ENCODE measurements around the gene LRRC8D. TPM values are rescaled to one million over a fixed set of nuclear protein-coding genes. Genes with fewer than 3 reads are reported as not detected.

LRRC8D gene
- total RNA-seq, 4 donors from 2014 or later, result 8.7 to 19.1 (median 10.9) TPM

DNA sequence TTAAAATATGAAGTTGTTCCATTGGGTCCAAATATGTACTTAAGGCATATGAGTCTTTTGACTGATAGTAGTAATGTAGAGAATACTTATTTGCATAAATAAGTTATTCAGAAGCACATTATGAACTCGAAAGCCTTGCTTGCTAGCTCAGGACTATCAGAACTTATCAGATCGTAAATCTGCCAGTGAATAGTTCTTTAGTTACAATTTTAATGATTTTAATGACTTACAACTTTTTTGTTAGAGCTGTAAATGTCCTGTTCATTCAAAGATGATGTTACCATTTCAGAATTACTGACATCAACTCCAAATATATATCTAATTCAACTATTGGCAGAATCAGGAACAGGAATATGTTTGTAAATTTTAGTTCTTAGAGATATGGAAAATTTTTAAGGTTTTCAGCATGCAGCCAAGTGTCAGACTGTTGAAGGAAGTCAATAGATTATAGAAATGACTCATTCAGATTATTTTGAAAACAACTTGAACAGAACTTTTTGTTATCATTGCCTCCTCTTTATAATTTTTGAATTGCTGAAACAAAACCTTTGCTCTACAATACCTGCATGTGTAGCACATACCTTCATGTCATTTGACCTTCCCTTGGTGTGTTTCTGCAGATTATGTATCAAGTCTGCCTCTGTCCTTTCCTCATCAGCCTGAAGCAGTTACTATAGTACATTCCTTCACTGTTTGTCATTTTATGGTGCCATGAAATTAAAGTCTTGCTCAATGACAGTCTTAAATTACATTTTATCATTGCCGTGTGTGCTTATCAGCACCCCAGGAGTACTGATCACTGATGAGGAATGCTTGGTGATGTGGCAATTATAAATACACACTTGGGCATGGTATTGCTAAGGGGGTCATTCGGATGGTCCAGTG, 44.9 kb downstream of the LRRC8D start:
- no peak overlapping the region for H3K27ac ChIP-seq
- H3K36me3 ChIP-seq, result peaks cover 0 to 21% (median 0%) of the 10 kb centered on the region in 3 donors
- peaks cover 0 to 11% (median 2%) of the 10 kb centered on the region in 3 donors for H3K4me1 ChIP-seq
- TF ChIP-seq, protein P1, sequence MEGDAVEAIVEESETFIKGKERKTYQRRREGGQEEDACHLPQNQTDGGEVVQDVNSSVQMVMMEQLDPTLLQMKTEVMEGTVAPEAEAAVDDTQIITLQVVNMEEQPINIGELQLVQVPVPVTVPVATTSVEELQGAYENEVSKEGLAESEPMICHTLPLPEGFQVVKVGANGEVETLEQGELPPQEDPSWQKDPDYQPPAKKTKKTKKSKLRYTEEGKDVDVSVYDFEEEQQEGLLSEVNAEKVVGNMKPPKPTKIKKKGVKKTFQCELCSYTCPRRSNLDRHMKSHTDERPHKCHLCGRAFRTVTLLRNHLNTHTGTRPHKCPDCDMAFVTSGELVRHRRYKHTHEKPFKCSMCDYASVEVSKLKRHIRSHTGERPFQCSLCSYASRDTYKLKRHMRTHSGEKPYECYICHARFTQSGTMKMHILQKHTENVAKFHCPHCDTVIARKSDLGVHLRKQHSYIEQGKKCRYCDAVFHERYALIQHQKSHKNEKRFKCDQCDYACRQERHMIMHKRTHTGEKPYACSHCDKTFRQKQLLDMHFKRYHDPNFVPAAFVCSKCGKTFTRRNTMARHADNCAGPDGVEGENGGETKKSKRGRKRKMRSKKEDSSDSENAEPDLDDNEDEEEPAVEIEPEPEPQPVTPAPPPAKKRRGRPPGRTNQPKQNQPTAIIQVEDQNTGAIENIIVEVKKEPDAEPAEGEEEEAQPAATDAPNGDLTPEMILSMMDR (IDR thresholded peaks at IDR 0.05), result no peak
- TF ChIP-seq POLR2A (IDR thresholded peaks at IDR 0.05), result no peak
- no peak for DNase-seq
- no peak overlapping the region for H3K4me3 ChIP-seq
- no peaks in the 10 kb centered on the region for H3K9me3 ChIP-seq
- intact Hi-C loops (cut with DNase I), result no loop called here
- WGBS, 2 donors, result 64 to 79% methylated on average over 4 of the region's 4 CpGs
- no peaks in the 10 kb centered on the region for H3K27me3 ChIP-seq

GRCh38 chr1:89866568-89866967, 45.7 kb downstream of the LRRC8D start:
- no peaks in the 10 kb centered on the region for H3K27me3 ChIP-seq
- H3K4me1 ChIP-seq, result peaks cover 0 to 11% (median 2%) of the 10 kb centered on the region in 3 donors
- no peaks in the 10 kb centered on the region for H3K9me3 ChIP-seq
- H3K27ac ChIP-seq, result no peak overlapping the region
- no peak overlapping the region for H3K4me3 ChIP-seq
- no peak for TF ChIP-seq POLR2A (IDR thresholded peaks at IDR 0.05)
- TF ChIP-seq, protein P1 (IDR thresholded peaks at IDR 0.05), result no peak
- intact Hi-C loops (cut with DNase I), result no loop called here
- 93% methylated on average over 7 of the region's 7 CpGs for WGBS, 2 donors
- H3K36me3 ChIP-seq, result peaks cover 0 to 21% (median 0%) of the 10 kb centered on the region in 3 donors
- no peak for DNase-seq

- WGBS, 2 donors, result 78 to 91% methylated on average over 3 of the region's 3 CpGs
- Histone ChIP-seq H3K4me1 (peaks cover 0 to 5% (median under 1%) of the 10 kb centered on the region in 3 donors), H3K36me3 (peaks cover 0 to 21% (median 0%) of the 10 kb centered on the region in 3 donors), H3K27me3 (no peaks in the 10 kb centered on the region), H3K4me3 (no peak overlapping the region), H3K9me3 (no peaks in the 10 kb centered on the region), H3K27ac (no peak overlapping the region)
- intact Hi-C loops (cut with DNase I), result no loop called here
- no peak for DNase-seq
- TF ChIP-seq POLR2A (IDR thresholded peaks at IDR 0.05), result no peak
- TF ChIP-seq, protein P1 (IDR thresholded peaks at IDR 0.05), result no peak
Measured at GRCh38 chr1:89870998-89871397, 50.2 kb downstream of the LRRC8D start.

- WGBS, 2 donors, result 93 to 95% methylated on average over 9 of the region's 9 CpGs
- Histone ChIP-seq H3K9me3 (no peaks in the 10 kb centered on the region), H3K4me1 (no peaks in the 10 kb centered on the region), H3K4me3 (no peak overlapping the region), H3K27ac (no peak overlapping the region), H3K36me3 (peaks cover 0 to 21% (median 0%) of the 10 kb centered on the region in 3 donors), H3K27me3 (no peaks in the 10 kb centered on the region)
- TF ChIP-seq POLR2A (IDR thresholded peaks at IDR 0.05), result no peak
- TF ChIP-seq, protein P1 (IDR thresholded peaks at IDR 0.05), result no peak
- no peak for DNase-seq
- intact Hi-C loops (cut with DNase I), result no loop called here
Measured at GRCh38 chr1:89871768-89872473, 51.1 kb downstream of the LRRC8D start.

DNA sequence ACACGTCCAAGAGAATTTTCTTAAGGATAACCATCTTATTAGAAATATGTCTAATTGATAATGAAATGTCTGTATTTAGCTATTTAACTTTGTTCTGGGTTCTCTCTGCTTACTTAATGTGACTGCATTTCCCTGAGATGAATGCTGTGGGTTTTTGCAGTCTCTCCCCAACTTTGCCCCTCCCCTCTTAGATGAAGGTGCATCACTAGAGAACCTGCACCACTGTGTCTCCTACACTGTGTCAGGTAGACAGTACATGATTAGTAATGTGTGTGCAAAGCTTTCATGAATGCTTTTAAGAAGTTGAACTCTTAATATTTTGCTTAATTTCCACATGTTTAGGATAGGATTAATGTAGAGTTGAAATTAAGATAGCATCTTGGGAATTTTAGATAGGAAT, 51.7 kb downstream of the LRRC8D start:
- WGBS, 2 donors, result 25 to 91% methylated on average over 1 of the region's 1 CpG
- Histone ChIP-seq H3K36me3 (peaks cover 0 to 21% (median 0%) of the 10 kb centered on the region in 3 donors), H3K9me3 (no peaks in the 10 kb centered on the region), H3K27ac (no peak overlapping the region), H3K27me3 (no peaks in the 10 kb centered on the region), H3K4me1 (no peaks in the 10 kb centered on the region), H3K4me3 (no peak overlapping the region)
- no peak for TF ChIP-seq POLR2A (IDR thresholded peaks at IDR 0.05)
- TF ChIP-seq, protein P1 (IDR thresholded peaks at IDR 0.05), result no peak
- DNase-seq, result no peak
- intact Hi-C loops (cut with DNase I), result no loop called here

Measured in esophagus squamous epithelium (tissue), 5 donors.